GM12878 (cell line): ENCODE results near the gene ZNF763. TPM values are rescaled to one million over a fixed set of nuclear protein-coding genes. Genes with fewer than 3 reads are reported as not detected.

ENCODE experiments used
- CEBPB ChIP-seq, 2 experiments: fragments of 150-350 bp in 1 of 2; IDR thresholded peaks; 2 replicates each; pipeline ENCODE4 v1.6.1; 2012 to 2014; ENCODE audit warnings: low read depth in 2 of 2, low read length in 2 of 2, borderline replicate concordance in 1 of 2, inconsistent platforms in 1 of 2
- CREM ChIP-seq: IDR thresholded peaks from 2 replicates; pipeline ENCODE4 v1.6.1; 2014; ENCODE audit warnings: antibody characterized with exemption, low read depth
- DPF2 ChIP-seq: fragments of 450-650 bp; IDR thresholded peaks from 2 replicates; pipeline ENCODE4 v1.6.1; 2017; ENCODE audit warnings: mild to moderate bottlenecking
- GATAD2B ChIP-seq: fragments of 450-650 bp; conservative IDR thresholded peaks from 2 replicates; pipeline ENCODE4 v1.6.1; 2017; ENCODE audit warnings: low read depth, mild to moderate bottlenecking, moderate library complexity
- IKZF2 ChIP-seq, 2 experiments: fragments of 450-650 bp; IDR thresholded peaks; 2 replicates each; pipeline ENCODE4 v1.6.1; 2017; ENCODE audit warnings: mild to moderate bottlenecking in 2 of 2, moderate library complexity in 2 of 2
- MEF2B ChIP-seq: fragments of 450-650 bp; IDR thresholded peaks from 2 replicates; pipeline ENCODE4 v1.6.1; 2018; ENCODE audit warnings: mild to moderate bottlenecking, moderate library complexity; ENCODE audit not compliant: partially characterized antibody, poor library complexity, severe bottlenecking
- MXI1 ChIP-seq: fragments of 150-350 bp; IDR thresholded peaks from 2 replicates; pipeline ENCODE4 v1.6.1; 2011; ENCODE audit warnings: low read depth, mild to moderate bottlenecking, inconsistent platforms, low read length, improper control_type of control experiment
- NFXL1 ChIP-seq: fragments of 450-650 bp; IDR thresholded peaks from 2 replicates; pipeline ENCODE4 v1.6.1; 2017; ENCODE audit warnings: antibody characterized with exemption, mild to moderate bottlenecking, borderline replicate concordance
- NFYA ChIP-seq: IDR thresholded peaks from 2 replicates; pipeline ENCODE4 v1.6.1; 2011; ENCODE audit warnings: low read depth, mild to moderate bottlenecking, low read length, improper control_type of control experiment, borderline replicate concordance
- NR2F1 ChIP-seq: fragments of 450-650 bp; conservative IDR thresholded peaks from 2 replicates; pipeline ENCODE4 v1.6.1; 2017; ENCODE audit warnings: mild to moderate bottlenecking
- NRF1 ChIP-seq: conservative IDR thresholded peaks from 2 replicates; pipeline ENCODE4 v1.6.1; 2011; ENCODE audit warnings: mild to moderate bottlenecking, low read depth, low read length, improper control_type of control experiment
- PAX5 ChIP-seq: IDR thresholded peaks from 2 replicates; pipeline ENCODE4 v1.6.1; 2011; ENCODE audit warnings: low read depth, low read length, borderline replicate concordance
- SPI1 ChIP-seq: IDR thresholded peaks from 2 replicates; pipeline ENCODE4 v1.6.1; 2011; ENCODE audit warnings: low read depth, mild to moderate bottlenecking, low read length, moderate library complexity, borderline replicate concordance; ENCODE audit not compliant: insufficient read depth
- TBL1XR1 ChIP-seq: IDR thresholded peaks from 2 replicates; pipeline ENCODE4 v1.6.1; 2012; ENCODE audit warnings: low read depth, low read length, improper control_type of control experiment
- polyA plus RNA-seq, 11 experiments: library from polyadenylated mRNA; depleted of rRNA in 4 of 11; unstranded in 6 of 11; stranded (reverse) in 5 of 11; fragments of >200 nt; fragmentation: Nextera tagmentation in 4 of 11; fragmentation: Illumina TruSeq in 1 of 11; extraction: Ambion mirVana in 4 of 11; extraction: Trizol in 1 of 11; gene quantifications; 1 replicate in 1 of 11; 2 replicates in 10 of 11; pipeline versions ENCODE4 v1.2.1 to v1.2.3, GENCODE V29; 2011 to 2016; ENCODE audit warnings: inconsistent platforms in 2 of 11, missing spikeins in 2 of 11, low read depth in 1 of 11
- total RNA-seq, 4 experiments: library from RNA; depleted of rRNA in 3 of 4; stranded (reverse); fragments of >200 nt in 3 of 4; fragmentation: Illumina TruSeq in 1 of 4; extraction: Trizol in 1 of 4; gene quantifications; 2 replicates each; pipeline versions ENCODE4 v1.2.1 to v1.2.3, GENCODE V29; 2013 to 2021
- TF ChIP-seq, protein P1 (sequence below): fragments of 450-650 bp; IDR thresholded peaks from 2 replicates; pipeline ENCODE4 v1.6.1; 2017; ENCODE audit warnings: low read depth, mild to moderate bottlenecking, moderate library complexity
- TF ChIP-seq, protein P2 (sequence below): fragments of 450-650 bp; IDR thresholded peaks from 2 replicates; pipeline ENCODE4 v1.6.1; 2017; ENCODE audit warnings: mild to moderate bottlenecking
- TF ChIP-seq, protein P3 (sequence below): fragments of 450-650 bp; IDR thresholded peaks from 2 replicates; pipeline ENCODE4 v1.6.1; 2017; ENCODE audit warnings: borderline replicate concordance
- TF ChIP-seq, protein P4 (sequence below): fragments of 450-650 bp; IDR thresholded peaks from 2 replicates; pipeline ENCODE4 v1.6.1; 2016; ENCODE audit warnings: mild to moderate bottlenecking
- TF ChIP-seq, protein P5 (sequence below): fragments of 450-650 bp; IDR thresholded peaks from 2 replicates; pipeline ENCODE4 v1.6.1; 2017; ENCODE audit warnings: mild to moderate bottlenecking, low read depth, inconsistent platforms; ENCODE audit not compliant: poor library complexity, severe bottlenecking

The ZNF763 gene
- total and polyA plus RNA-seq, 10 of the 15 experiments (the other 5 are each of a cell fraction or from before 2014, with no cell fraction given): 0.62 to 1.8 (median 1.1) TPM

DNA sequence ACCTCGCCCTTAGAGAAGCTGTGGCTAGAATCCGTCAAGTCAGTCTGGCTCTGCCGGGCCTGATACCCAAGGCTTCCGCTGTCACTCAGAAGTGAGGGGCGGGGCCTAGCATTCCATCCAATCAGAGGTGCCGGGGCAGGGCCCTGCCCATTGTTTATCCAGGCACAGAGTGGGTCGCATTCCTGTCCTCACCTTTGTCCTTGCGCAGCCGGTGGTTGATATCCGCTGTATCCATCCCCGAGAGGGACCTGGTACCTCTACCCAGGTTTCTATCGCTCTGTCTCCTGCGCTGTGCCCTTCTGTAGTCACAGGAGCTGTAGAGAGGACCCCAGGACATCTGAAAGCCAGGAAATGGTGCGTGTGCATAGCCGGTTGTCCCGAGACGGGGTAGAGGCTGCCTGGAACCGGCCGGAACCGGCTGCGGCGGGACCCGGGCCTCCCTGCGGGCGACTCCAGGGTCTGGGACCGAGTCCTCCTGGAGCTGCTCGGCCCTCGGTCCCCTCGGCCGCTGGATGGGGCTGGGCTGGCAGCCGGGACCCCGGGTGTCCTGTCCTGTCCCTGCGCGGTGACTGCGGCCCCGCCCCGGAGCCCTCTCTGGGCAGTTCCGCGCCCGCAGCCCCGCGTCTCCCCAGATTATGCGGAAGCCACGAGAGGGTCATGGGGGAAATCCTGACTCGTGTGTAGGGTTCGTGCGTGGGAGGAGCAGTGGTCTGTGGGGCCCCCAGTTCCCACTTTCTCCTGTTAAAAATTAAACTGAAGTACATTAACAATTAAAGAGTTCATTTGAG is at the start of gene ZNF763 (continued):
- TF ChIP-seq, protein P1, sequence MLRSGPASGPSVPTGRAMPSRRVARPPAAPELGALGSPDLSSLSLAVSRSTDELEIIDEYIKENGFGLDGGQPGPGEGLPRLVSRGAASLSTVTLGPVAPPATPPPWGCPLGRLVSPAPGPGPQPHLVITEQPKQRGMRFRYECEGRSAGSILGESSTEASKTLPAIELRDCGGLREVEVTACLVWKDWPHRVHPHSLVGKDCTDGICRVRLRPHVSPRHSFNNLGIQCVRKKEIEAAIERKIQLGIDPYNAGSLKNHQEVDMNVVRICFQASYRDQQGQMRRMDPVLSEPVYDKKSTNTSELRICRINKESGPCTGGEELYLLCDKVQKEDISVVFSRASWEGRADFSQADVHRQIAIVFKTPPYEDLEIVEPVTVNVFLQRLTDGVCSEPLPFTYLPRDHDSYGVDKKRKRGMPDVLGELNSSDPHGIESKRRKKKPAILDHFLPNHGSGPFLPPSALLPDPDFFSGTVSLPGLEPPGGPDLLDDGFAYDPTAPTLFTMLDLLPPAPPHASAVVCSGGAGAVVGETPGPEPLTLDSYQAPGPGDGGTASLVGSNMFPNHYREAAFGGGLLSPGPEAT: peak; percentile 80; the same call in 1 of the 2 replicates
- TF ChIP-seq PAX5: peak; percentile 54; the same call in 1 of the 2 replicates
- peak; percentile 93 for TF ChIP-seq GATAD2B
- peak; percentile 47 for TF ChIP-seq SPI1
- TF ChIP-seq CEBPB (IDR thresholded peaks at IDR 0.05; ENCODE audit: borderline replicate concordance in 1 of 2, low read depth in 2 of 2, low read length in 2 of 2): no peak
- TF ChIP-seq MXI1: peak; percentile 30; the same call in 1 of the 2 replicates
- TF ChIP-seq NRF1: 0 out of 2 replicates have a peak, but pooled peaks have one; percentile 15
- TF ChIP-seq DPF2: peak; percentile 76; the same call in 1 of the 2 replicates
- peak; percentile 15; the same call in 1 of the 2 replicates for TF ChIP-seq TBL1XR1
- TF ChIP-seq, protein P2, sequence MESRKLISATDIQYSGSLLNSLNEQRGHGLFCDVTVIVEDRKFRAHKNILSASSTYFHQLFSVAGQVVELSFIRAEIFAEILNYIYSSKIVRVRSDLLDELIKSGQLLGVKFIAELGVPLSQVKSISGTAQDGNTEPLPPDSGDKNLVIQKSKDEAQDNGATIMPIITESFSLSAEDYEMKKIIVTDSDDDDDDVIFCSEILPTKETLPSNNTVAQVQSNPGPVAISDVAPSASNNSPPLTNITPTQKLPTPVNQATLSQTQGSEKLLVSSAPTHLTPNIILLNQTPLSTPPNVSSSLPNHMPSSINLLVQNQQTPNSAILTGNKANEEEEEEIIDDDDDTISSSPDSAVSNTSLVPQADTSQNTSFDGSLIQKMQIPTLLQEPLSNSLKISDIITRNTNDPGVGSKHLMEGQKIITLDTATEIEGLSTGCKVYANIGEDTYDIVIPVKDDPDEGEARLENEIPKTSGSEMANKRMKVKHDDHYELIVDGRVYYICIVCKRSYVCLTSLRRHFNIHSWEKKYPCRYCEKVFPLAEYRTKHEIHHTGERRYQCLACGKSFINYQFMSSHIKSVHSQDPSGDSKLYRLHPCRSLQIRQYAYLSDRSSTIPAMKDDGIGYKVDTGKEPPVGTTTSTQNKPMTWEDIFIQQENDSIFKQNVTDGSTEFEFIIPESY: no peak
- TF ChIP-seq, protein P3, sequence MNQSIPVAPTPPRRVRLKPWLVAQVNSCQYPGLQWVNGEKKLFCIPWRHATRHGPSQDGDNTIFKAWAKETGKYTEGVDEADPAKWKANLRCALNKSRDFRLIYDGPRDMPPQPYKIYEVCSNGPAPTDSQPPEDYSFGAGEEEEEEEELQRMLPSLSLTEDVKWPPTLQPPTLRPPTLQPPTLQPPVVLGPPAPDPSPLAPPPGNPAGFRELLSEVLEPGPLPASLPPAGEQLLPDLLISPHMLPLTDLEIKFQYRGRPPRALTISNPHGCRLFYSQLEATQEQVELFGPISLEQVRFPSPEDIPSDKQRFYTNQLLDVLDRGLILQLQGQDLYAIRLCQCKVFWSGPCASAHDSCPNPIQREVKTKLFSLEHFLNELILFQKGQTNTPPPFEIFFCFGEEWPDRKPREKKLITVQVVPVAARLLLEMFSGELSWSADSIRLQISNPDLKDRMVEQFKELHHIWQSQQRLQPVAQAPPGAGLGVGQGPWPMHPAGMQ: no peak; the same call in 1 of the 2 replicates
- no peak for TF ChIP-seq NFXL1
- TF ChIP-seq NFYA: peak; percentile 13; the same call in 1 of the 2 replicates
- TF ChIP-seq, protein P4, sequence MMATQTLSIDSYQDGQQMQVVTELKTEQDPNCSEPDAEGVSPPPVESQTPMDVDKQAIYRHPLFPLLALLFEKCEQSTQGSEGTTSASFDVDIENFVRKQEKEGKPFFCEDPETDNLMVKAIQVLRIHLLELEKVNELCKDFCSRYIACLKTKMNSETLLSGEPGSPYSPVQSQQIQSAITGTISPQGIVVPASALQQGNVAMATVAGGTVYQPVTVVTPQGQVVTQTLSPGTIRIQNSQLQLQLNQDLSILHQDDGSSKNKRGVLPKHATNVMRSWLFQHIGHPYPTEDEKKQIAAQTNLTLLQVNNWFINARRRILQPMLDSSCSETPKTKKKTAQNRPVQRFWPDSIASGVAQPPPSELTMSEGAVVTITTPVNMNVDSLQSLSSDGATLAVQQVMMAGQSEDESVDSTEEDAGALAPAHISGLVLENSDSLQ: peak; percentile 99
- TF ChIP-seq IKZF2 (IDR thresholded peaks at IDR 0.05): peak; percentile 40 to 71
- TF ChIP-seq NR2F1: peak; percentile 87
- TF ChIP-seq, protein P5, sequence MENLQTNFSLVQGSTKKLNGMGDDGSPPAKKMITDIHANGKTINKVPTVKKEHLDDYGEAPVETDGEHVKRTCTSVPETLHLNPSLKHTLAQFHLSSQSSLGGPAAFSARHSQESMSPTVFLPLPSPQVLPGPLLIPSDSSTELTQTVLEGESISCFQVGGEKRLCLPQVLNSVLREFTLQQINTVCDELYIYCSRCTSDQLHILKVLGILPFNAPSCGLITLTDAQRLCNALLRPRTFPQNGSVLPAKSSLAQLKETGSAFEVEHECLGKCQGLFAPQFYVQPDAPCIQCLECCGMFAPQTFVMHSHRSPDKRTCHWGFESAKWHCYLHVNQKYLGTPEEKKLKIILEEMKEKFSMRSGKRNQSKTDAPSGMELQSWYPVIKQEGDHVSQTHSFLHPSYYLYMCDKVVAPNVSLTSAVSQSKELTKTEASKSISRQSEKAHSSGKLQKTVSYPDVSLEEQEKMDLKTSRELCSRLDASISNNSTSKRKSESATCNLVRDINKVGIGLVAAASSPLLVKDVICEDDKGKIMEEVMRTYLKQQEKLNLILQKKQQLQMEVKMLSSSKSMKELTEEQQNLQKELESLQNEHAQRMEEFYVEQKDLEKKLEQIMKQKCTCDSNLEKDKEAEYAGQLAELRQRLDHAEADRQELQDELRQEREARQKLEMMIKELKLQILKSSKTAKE: peak; percentile 53
- 0 out of 2 replicates have a peak, but pooled peaks have one; percentile 17 for TF ChIP-seq CREM
- peak; percentile 31 for TF ChIP-seq MEF2B
